Endothelial cell of umbilical vein (primary cell): ENCODE data around the gene BRI3. TPM values are rescaled to one million over a fixed set of nuclear protein-coding genes. Genes with fewer than 3 reads are reported as not detected.

ENCODE experiments used
- BruUV-seq: library from RNA; stranded (reverse); fragments of 400-500 nt; replicated peaks from 2 replicates; lab custom pipeline; 2021; lab: Mats Ljungman, UMichigan
- CTCF ChIA-PET: fragments of 300-600, 350-600 bp; sonication (Branson Sonifier 250); formaldehyde crosslinking; loops from one replicate; lab custom pipeline; 2021; ENCODE audit warnings: antibody characterized with exemption, inconsistent platforms; lab: Charles Lee
- POLR2A ChIA-PET: fragments of 300-600, 350-600 bp; sonication (Branson Sonifier 250); formaldehyde crosslinking; loops from one replicate; lab custom pipeline; 2021; ENCODE audit warnings: antibody characterized with exemption, inconsistent platforms; lab: Charles Lee
- DNase-seq: peaks from one replicate; pipeline ENCODE4 v3.0.0-alpha.2; 2011; ENCODE audit warnings: low read depth, low spot score
- FAIRE-seq: peaks from 2 replicates; lab custom pipeline; 2011; peaks lifted over from hg19 to GRCh38; lab: Jason Lieb, UNC
- H2AFZ ChIP-seq: 2 replicates; pipeline ENCODE4 v1.6.0; 2012; ENCODE audit warnings: low read depth, low read length, control low read depth, inconsistent platforms
- H3K27ac ChIP-seq: 2 replicates; pipeline ENCODE4 v1.5.1; 2011; ENCODE audit warnings: low read depth, mild to moderate bottlenecking, control low read depth, low read length, moderate library complexity; ENCODE audit not compliant: insufficient read depth
- H3K27me3 ChIP-seq, 2 experiments: 2 replicates each; pipeline versions ENCODE4 v1.6.0 to v1.6.1; 2011; ENCODE audit warnings: low read length in 2 of 2, mixed read lengths in 1 of 2; ENCODE audit not compliant: control insufficient read depth in 2 of 2, insufficient read depth in 2 of 2
- H3K36me3 ChIP-seq, 2 experiments: 2 replicates in 1 of 2; 3 replicates in 1 of 2; pipeline ENCODE4 v1.5.1; 2011; ENCODE audit warnings: low read length in 2 of 2, mild to moderate bottlenecking in 1 of 2, moderate library complexity in 1 of 2; ENCODE audit not compliant: control insufficient read depth in 2 of 2, insufficient read depth in 2 of 2; ENCODE audit errors: extremely low read depth in 1 of 2
- H3K4me1 ChIP-seq: 3 replicates; pipeline ENCODE4 v1.5.1; 2011; ENCODE audit warnings: mild to moderate bottlenecking, low read length; ENCODE audit not compliant: control insufficient read depth, insufficient read depth; ENCODE audit errors: extremely low read depth
- H3K4me2 ChIP-seq: 2 replicates; pipeline ENCODE4 v1.6.1; 2011; ENCODE audit warnings: low read length, control low read depth, mixed read lengths; ENCODE audit not compliant: insufficient read depth
- H3K4me3 ChIP-seq, 3 experiments: fragments of 200-600 bp in 1 of 3; sonication (generic), shearing (Covaris generic) in 1 of 3; replicated peaks in 1 of 3; 2 replicates each; pipeline ENCODE4 v1.5.1; 2011 to 2016; ENCODE audit warnings: control low read depth in 3 of 3, low read length in 3 of 3, mild to moderate bottlenecking in 2 of 3, inconsistent platforms in 1 of 3, low read depth in 1 of 3, moderate library complexity in 1 of 3; ENCODE audit not compliant: insufficient read depth in 1 of 3
- H3K79me2 ChIP-seq: 2 replicates; pipeline ENCODE4 v1.6.0; 2012; ENCODE audit warnings: low read length, inconsistent platforms; ENCODE audit not compliant: control insufficient read depth, insufficient read depth
- H3K9ac ChIP-seq: replicated peaks from 2 replicates; pipeline ENCODE3; 2011; ENCODE audit warnings: low read length, control low read depth; ENCODE audit not compliant: insufficient read depth; ENCODE audit errors: extremely low read depth
- H3K9me1 ChIP-seq: replicated peaks from 3 replicates; pipeline ENCODE4 v1.6.0; 2011; ENCODE audit warnings: mild to moderate bottlenecking, low read length; ENCODE audit not compliant: control insufficient read depth, insufficient read depth; ENCODE audit errors: extremely low read depth
- H3K9me3 ChIP-seq: replicated peaks from 2 replicates; pipeline ENCODE4 v1.5.1; 2012; ENCODE audit warnings: low read length, inconsistent platforms; ENCODE audit not compliant: control insufficient read depth, insufficient read depth
- H4K20me1 ChIP-seq: replicated peaks from 2 replicates; pipeline ENCODE3; 2011; ENCODE audit warnings: mild to moderate bottlenecking, low read length; ENCODE audit not compliant: control insufficient read depth, insufficient read depth; ENCODE audit errors: extremely low read depth
- CTCF ChIP-seq, 2 donors: IDR thresholded peaks; 1 replicate in 1 of 2; 2 replicates in 1 of 2; pipeline ENCODE4 v1.5.1; 2011; ENCODE audit warnings: low read length in 2 of 2, mild to moderate bottlenecking in 2 of 2, moderate library complexity in 2 of 2, control low read depth in 1 of 2, inconsistent platforms in 1 of 2, low read depth in 1 of 2; ENCODE audit not compliant: insufficient read depth in 1 of 2; ENCODE audit errors: extremely low read depth in 1 of 2
- EZH2 ChIP-seq: IDR thresholded peaks from 2 replicates; pipeline ENCODE4 v1.6.1; 2012; ENCODE audit warnings: borderline replicate concordance, low read depth, mild to moderate bottlenecking, moderate library complexity, low read length, inconsistent platforms; ENCODE audit not compliant: severe bottlenecking
- FOS ChIP-seq: IDR thresholded peaks from 2 replicates; pipeline ENCODE4 v1.6.1; 2011; ENCODE audit warnings: mild to moderate bottlenecking, low read length, moderate library complexity, borderline replicate concordance; ENCODE audit not compliant: insufficient read depth
- GATA2 ChIP-seq: IDR thresholded peaks from 2 replicates; pipeline ENCODE4 v1.7.0; 2011; ENCODE audit warnings: low read depth, mild to moderate bottlenecking, moderate library complexity, mixed read lengths, low read length; ENCODE audit not compliant: insufficient read length, insufficient read depth
- JUN ChIP-seq: IDR thresholded peaks from 2 replicates; pipeline ENCODE4 v1.6.1; 2011; ENCODE audit warnings: borderline replicate concordance, low read depth; ENCODE audit not compliant: insufficient read length, insufficient read depth
- MAX ChIP-seq: IDR thresholded peaks from 2 replicates; pipeline ENCODE4 v1.6.1; 2011; ENCODE audit not compliant: insufficient read depth, insufficient read length
- MYC ChIP-seq: IDR thresholded peaks from one replicate; pipeline ENCODE4 v1.6.1; 2011; ENCODE audit warnings: mild to moderate bottlenecking, low read depth, low read length
- POLR2A ChIP-seq: IDR thresholded peaks from 2 replicates; pipeline ENCODE4 v1.6.1; 2012; ENCODE audit warnings: low read depth, mild to moderate bottlenecking, control low read depth, low read length
- POLR2AphosphoS5 ChIP-seq: IDR thresholded peaks from 2 replicates; pipeline ENCODE4 v1.6.1; 2012; ENCODE audit warnings: low read depth, mild to moderate bottlenecking, control low read depth, low read length, moderate library complexity; ENCODE audit not compliant: insufficient read depth
- dilution Hi-C: fragments of 300-500 bp; cut with MboI; formaldehyde crosslinking; loops from one replicate; pipeline ENCODE4 v1.15.0; 2019; ENCODE audit warnings: low sequenced_read_pairs; ENCODE audit not compliant: extremely low pct_ligation_motif_present
- intact Hi-C: fragments of 100-400 bp; cut with micrococcal nuclease; formaldehyde crosslinking; loops from one replicate; pipeline ENCODE4 v1.10.0; 2022
- polyA plus RNA-seq, 4 experiments: library from polyadenylated mRNA; depleted of rRNA in 3 of 4; stranded (reverse) in 3 of 4; unstranded in 1 of 4; fragments of >200 nt; gene quantifications; 2 replicates each; pipeline versions ENCODE4 v1.2.1 to v1.2.3, GENCODE V29; 2011 to 2012; ENCODE audit warnings: missing spikeins in 1 of 4
- total RNA-seq: library from RNA; stranded (reverse); gene quantifications from 2 replicates; pipeline ENCODE4 v1.2.3, GENCODE V29; 2021

The BRI3 gene
- total and polyA plus RNA-seq, 2 donors (not counting 3 experiments of a cell fraction or from before 2014, with no cell fraction given): 214 to 317 TPM

- Histone ChIP-seq H4K20me1 (no peaks in the 10 kb centered on the region), H3K4me1 (peaks cover 55% of the 10 kb centered on the region), H3K36me3 (peaks cover 0 to 9% of the 10 kb centered on the region in 2 experiments), H3K27me3 (no peaks in the 10 kb centered on the region), H3K9ac (no peak overlapping the region), H3K4me3 (no peak overlapping the region), H3K79me2 (peaks cover 36% of the 10 kb centered on the region), H3K4me2 (no peak overlapping the region), H3K9me3 (no peaks in the 10 kb centered on the region), H3K9me1 (no peaks in the 10 kb centered on the region), H2AFZ (no peak overlapping the region), H3K27ac (no peak overlapping the region)
- ChIA-PET POLR2A (no interaction called here), CTCF (interaction anchor here (1.0 to 1.5 kb wide), 2 partner anchors 8 to 19 kb away, joined by 3 to 7 read pairs; no protein-coding TSS in a partner anchor)
- no TSS peak for BruUV-seq
- no peak for DNase-seq
- TF ChIP-seq GATA2 (no peak), POLR2A (no peak), JUN (no peak), MYC (no peak), FOS (no peak), EZH2 (no peak)
- no peak for FAIRE-seq
- dilution Hi-C loops: no loop called here
- intact Hi-C loops: loop anchor here (5.0 kb wide), 1 partner anchor 1079 kb away; the partner anchor contains the start of gene ARPC1A
Measured at GRCh38 chr7:98248156-98248555, 33.3 kb upstream of the BRI3 start.

GRCh38 chr7:98249106-98249505 lies 32.4 kb upstream of the BRI3 start:
- intact Hi-C loops: loop anchor here (1.0 to 5.0 kb wide), 2 partner anchors 170 to 1078 kb away; partner anchors contain the start of gene ARPC1A
- dilution Hi-C loops: no loop called here
- peak overlapping the region; percentile 34 for H3K27ac ChIP-seq
- H3K9me3 ChIP-seq: no peaks in the 10 kb centered on the region
- H3K79me2 ChIP-seq: peaks cover 40% of the 10 kb centered on the region
- TF ChIP-seq JUN (no peak), GATA2 (no peak), MYC (no peak), EZH2 (no peak), FOS (no peak), MAX (no peak), POLR2A (no peak), CTCF (IDR thresholded peaks at IDR 0.05; ENCODE audit: extremely low read depth in 1 of 2, insufficient read depth in 1 of 2, low read depth in 1 of 2, low read length in 2 of 2) (no peak), POLR2AphosphoS5 (peak; percentile 62)
- peak; percentile 96 for FAIRE-seq
- H3K4me3 ChIP-seq: no peak overlapping the region
- ChIA-PET CTCF (interaction anchor here (0.7 to 1.7 kb wide), 3 partner anchors 18 to 228 kb away, joined by 4 to 7 read pairs (median 4); partner anchors contain the start of gene BAIAP2L1), POLR2A (interaction anchor here (0.6 kb wide), 1 partner anchor 14 kb away, joined by 3 read pairs; no protein-coding TSS in a partner anchor)
- H3K27me3 ChIP-seq: no peaks in the 10 kb centered on the region
- H3K4me1 ChIP-seq: peaks cover 55% of the 10 kb centered on the region
- no peaks in the 10 kb centered on the region for H3K9me1 ChIP-seq
- peak overlapping the region; percentile 14 for H3K4me2 ChIP-seq
- no TSS peak for BruUV-seq
- no peaks in the 10 kb centered on the region for H4K20me1 ChIP-seq
- H3K36me3 ChIP-seq: peaks cover 0 to 7% of the 10 kb centered on the region in 2 experiments
- H2AFZ ChIP-seq: no peak overlapping the region
- H3K9ac ChIP-seq: no peak overlapping the region
- peak; percentile 72 for DNase-seq
